Stromal cell of bone marrow (primary cell): ENCODE results near the gene RBFOX1.

Experiments
- DNase-seq: peaks from one replicate; pipeline ENCODE4 v3.0.0-alpha.2; 2012; ENCODE audit warnings: low read depth

Gene RBFOX1

DNA sequence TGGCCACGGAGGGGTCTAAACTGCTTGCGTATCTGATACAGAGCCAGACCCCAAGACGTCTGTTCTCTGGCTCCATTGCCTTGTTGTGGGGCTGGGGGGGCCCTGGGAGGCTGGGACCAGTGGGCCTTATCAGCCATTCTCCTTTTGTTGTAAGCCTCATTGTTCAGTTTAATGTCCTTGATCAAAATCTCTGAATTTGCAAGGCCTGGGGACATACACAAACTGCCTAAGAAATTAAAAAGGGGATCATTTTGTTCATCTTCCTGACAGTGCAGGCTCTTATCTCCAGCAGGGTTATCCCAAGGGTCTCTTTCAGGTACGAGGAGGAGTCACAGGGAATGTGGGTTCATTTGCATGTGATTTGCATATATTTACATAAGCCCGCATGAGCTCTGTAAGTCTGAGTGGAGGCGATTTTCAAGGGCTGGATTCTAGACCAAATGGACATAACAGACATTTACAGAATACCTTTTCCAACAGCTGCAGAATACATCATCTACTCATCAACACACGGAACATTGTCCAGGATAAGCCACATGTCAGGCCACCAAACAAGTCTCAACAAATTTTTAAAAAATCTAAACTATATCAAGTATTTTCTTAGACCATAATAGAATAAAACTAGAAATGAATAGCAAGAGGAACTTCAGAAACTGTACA, 269.8 kb downstream of the RBFOX1 start:
- DNase-seq = no peak

DNA sequence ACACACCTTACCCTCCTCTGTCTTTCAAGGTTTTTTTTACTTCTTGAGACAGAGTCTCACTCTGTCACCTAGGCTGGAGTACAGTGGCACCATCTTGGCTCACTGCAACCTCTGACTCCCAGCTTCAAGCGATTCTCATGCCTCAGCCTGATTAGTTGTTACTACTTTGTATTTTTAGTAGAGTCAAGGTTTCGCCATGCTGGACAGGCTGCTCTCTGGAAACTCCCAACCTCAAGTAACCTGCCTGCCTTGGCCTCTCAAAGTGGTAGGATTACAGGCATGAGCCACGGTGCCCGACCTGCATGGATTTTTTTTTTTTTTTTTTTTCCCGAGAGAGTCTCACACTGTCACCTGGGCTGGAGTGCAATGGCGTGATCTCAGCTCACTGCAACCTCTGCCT, 273.2 kb downstream of the RBFOX1 start:
- DNase-seq = no peak

DNA sequence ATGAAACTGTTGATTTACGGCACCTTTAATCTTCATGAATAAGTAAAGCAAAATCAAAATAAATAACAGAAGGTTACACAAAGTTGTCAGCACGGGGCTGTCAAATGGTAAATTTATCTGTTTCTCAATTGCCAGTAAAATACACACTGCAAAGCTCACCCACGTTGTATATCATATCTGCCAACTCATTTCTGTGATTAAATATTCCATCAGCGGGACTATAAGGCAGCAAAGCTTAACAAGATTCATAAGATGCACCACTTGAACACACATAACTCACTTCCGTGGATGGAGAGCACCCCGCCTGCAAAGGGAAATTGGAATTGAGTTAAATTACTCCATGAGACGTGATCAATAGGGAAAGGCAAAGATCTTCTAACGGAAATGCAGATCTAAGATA, 280.0 kb downstream of the RBFOX1 start:
- DNase-seq = no peak

DNA sequence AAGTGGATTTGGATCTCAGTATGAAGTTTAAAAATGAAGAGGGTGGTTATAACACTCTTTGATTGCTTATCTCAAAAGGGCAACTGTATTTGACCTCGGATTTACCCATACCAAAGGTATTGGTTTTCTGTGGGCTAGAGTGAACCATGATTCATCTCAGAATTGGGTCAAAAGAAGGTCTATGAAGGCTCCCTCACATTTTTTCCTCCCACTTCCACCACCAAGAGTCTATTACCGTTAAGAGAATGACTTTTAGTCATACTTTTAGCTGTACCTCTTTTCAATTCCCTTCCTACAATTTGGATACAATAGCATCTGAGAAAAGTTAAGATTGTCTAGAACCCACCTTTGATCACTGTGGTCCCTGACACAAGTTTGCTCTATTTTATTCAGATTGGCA, 280.9 kb downstream of the RBFOX1 start:
- no peak for DNase-seq

DNA sequence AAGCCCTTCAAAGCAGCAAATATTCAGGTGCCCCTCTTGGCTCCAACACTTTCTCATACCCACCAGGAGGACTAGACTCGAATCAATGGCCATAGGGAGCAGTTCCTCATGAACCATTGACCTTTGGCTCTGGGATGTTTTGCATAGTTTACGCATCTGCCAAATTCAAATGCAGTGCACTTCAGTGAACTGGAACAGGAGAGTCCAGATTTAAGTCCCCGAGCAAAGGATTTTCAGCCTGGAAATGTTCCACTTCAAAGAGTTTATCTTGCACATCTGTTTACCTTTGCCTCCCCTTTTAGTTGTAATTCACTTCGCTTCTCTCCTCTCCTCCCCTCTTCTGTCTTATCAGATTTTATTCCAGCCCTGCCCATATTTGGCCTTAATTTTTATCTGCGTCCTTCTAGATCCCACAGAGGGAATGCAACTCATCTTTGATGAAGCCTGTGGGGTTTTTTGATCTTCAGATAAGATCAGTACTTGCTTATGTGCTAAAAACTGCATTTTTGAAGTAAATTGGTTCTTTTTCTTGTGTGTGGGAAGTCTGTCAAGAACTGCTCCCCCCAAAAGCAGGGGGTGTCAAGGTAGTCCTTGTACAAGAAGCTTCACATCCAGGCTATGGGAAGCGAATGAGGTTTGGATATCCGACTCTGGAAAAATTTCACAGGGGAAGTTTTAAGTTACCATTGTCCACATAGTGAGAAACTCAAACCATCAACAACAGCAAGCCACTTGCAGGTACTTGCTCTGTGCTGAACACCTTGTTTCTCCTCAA, 281.6 kb downstream of the RBFOX1 start:
- DNase-seq = no peak

DNA sequence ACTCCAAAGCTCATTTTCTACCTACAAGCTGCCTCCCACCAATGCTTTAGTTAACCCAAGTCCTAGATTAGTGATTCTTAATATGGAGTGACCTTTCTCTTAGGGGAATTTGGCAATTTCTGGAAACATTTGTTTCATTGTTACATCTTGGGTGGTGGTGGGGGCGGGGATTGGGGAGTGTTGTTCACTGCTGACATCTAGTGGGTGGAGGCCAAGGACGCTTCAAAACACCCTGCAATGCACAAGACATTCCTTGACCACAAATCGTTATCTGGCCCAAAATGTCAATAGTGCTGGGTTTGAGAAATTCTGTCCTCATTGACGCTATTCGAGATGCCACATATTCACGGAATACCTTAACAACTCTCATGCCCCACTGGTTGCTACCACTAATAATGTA, 282.9 kb downstream of the RBFOX1 start:
- no peak for DNase-seq

DNA sequence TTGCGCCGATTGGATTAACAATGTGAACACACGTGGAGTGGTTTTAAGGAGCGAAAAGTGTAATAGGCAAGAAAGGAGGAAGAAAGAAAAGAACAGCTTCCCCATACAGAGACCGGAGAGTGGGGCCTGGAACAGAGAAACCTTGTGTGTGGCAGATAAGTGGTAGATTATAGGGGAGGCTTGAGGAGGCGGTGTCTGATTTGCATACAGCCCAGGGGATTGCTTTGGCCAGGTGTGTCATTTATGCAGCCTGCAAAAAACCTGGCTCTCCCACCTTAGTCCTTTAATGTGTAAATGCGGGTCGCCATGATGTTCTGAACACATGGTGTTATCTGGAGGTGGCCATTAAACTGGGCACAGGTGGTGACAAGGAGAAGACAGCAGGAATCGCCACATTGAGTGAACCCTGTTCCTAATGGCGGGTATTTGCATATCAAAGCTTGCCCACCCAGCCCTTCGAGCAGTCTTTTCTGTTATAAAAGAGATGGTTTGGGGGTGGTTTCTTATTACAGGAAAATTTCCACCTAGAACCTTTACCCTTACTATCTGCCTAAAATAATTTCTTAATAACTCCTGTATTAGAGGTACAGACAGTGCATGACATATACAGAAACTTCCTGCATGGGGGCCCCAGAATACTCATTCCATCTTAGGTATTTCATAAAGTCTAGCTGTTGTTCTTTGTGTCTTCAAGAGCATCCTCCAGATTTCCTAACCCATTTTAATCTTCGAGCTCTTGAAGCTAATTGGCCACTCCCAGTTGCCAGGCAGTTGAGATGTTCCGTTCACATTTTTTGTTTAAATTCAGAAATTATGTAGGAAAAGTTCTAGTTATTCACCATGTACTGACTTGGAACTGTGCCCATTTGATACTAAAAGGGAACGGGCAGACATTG, 292.5 kb downstream of the RBFOX1 start:
- no peak for DNase-seq

DNA sequence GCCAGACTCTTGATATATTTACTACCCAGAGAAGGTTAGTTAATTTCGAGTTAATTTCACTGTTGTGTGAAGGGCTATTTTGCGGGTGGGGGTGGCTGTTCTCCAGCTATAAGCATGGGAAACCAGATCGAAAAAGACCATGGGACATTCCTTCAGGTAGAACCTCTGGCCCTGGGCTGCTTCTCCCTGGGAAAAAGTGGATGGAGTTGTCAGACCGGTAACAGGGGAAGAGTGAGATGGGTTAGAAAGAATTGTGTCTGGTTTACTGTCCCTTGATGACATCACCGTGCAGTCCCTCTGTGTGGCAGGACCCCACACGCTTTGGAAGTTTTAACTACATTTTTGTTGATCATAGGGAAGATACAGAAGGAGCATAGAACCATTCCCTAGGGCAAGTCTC, 296.3 kb downstream of the RBFOX1 start:
- no peak for DNase-seq

DNA sequence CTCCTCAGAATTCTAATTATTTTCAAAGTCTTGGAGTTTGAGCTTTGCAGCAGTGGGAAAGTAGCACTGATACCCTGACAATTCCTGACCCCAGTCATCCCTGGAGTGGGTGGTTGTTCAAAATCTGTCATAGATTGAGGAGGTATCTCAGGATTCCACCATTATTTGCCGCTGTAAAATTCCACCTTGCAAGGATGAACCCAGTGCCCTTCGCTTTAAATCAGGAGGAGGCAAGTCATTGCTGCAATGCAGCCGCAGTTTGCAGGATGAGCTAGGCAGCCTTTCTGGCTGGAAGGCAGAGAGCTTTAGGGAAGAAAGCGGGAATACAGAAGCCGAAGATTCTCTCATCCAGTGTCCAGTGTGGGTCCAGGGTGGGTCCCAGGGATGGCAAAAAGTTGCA, 296.9 kb downstream of the RBFOX1 start:
- no peak for DNase-seq

DNA sequence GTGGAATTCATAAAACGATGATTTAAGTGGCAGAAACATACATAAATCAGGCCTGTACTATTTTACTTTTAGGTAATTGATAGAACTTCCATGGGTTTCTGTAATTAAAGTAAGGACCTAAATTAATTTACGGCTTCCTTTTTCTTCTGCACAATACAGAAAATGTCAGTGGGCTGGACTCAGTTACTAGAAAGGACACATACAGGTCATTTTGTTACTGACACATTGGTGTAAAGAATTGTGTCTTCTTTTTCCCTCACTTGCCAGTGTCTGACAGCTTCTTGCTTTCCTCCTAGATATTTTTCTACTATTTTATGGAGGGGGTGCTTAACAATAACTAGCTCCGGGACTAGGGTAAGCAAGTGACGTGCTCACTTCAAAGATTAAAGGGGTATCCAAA, 304.8 kb downstream of the RBFOX1 start:
- DNase-seq = no peak

DNA sequence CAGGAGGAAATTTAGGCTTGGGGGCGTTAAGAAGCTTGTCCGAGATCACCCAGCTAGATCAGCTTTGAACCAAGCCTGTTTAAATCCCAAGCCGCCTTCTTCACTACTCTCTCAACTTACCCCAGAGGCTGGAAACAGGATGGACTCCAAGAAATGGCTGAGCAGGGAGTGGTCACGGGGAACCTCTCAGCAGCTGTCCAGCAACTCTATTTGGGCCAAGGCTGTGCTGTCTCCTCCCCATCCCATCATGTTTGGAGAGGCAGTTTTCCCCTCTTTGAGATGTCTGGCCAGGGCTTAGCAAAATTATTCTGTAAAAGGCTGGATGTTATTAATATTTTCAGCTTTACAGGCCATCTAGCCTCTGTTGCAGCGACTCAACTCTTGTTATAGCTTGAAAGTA, 305.7 kb downstream of the RBFOX1 start:
- DNase-seq = no peak

DNA sequence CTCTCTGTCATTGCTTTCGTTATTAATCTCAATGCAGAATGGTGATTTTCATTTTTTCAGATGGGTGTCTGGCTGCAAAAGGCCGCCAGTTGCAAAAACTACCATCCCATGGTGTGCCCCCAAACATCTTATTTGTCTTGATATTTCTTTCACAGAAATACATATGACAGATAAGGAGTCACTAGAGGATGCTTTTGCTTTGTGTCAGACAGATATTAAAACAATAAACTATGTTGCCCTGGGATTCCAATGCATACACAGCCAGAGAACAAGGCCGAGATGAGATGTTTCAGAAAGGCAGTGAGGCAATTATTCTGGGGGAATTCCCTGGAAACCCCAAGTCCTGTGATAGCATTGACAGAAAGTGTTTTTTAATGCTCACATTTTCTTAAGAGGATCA, 307.7 kb downstream of the RBFOX1 start:
- DNase-seq = no peak

DNA sequence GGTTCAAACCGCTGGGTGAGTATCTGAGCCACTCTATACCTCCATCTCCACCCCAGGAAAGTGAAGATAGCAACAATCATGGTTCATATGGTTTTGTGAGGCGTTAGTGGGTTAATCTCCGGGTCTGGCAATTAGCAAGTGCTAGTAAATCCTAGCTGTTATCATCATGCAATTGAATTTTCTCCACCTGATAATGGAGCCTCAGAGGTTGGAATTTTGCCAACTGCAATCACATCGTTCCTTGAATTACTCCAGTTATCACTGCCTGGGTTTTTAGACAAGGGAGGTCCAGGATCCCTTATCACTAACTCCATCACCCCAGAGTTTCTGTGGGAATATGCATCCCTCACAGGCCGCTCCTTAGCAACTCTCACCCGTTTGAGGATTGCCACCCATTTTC, 311.5 kb downstream of the RBFOX1 start:
- DNase-seq = no peak

DNA sequence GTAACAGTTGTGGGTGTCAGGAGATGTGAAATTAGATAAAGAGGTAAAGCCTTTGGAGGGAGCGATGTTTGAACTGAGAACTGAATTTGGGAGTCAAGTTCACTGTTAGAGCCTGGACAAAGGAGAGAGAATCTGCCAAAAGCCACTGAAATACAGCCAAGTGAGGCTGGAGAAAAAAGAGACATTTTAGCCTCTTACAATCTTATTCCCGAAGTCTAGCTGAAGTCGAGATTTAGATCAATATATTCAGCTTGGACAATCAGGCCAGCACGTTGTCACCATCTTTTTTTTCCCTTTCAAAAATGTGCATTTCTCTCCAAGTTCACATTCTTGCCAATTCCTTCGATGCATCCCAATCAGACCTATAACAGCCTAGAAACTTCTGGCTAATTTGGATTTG, 312.2 kb downstream of the RBFOX1 start:
- no peak for DNase-seq

DNA sequence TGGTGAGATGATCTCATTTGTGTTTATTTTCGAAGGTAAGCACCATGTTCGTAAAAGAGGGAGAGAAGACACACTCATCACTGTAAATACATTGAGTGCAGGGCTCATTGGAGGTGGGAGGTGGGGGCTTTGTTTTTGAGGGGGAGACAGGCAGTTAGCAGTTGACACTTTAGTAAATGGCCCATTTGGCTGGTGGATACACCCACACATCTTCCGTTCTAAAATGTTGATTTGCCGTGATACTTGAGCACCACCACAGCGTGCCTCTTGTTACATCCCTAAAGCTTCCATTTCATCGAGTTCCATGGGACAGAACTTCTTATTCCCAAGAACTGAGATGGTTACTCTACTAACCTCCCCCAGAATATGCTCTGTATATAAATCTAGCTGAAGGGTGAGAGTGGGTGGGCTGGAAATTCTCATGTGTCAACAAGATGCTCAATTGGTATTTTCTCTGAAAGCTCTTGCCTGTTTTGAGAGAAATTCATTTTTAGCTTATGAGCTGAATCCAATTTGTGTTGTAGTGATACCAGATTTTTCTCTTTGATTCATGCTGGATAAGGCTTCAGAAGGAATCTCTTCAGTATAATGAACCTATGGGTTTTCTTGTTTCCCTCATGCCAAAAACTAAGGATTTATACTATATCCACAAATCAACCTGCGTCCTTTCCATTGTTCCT, 314.3 kb downstream of the RBFOX1 start:
- no peak for DNase-seq

DNA sequence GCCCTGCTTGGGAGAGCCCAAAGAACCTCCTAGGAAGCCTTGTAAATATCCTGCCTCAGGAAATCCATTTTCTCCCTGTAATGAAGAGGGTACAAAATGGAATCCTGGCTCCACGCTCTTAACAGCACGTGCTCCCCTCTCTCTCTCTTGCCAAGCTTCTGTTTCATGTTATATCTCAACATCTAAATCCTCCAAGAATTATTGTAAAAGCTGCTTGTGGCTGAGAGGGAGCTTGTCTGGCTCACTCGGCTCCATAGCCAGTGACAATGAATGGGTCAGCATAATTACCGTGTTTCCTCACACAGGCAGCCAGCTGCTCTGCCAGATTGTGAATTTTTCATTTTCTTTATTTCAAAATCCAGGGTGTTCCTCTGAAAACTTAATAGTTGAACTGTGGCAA, 317.8 kb downstream of the RBFOX1 start:
- DNase-seq = no peak

DNA sequence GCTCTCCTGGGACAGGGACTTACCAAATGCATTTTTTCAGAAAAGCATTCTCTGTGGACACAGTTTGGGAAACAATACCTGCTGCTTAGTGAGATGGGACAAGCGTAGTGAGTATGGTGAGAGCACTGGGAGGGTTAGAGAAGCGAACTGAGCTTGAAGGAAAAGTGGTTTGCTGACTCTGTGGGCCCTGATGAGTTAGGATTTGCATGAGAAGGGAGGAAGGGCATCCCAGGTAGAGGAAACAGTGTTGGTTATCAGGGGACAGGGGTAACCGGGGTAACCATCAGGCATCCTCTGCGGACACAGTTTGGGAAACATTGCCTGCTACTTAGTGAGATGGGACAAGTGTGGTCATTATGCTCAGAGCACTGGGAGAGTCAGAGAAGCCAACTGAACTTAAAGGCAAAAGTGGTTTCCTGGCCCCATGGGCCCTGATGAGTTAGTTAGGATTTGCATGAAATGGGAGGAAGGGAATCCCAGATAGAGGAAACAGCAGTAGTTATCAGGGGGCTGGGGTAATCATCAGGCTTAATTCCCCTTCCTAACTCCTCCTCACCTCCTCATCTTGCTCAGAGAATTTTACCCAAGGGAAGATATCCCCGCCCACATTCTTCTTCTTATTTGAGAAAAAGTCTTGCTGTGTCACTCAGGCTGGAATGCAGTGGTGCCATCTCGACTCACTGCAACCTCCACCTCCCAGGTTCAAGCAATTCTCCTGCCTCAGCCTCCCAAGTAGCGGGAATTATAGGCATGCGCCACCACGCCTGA, 319.3 kb downstream of the RBFOX1 start:
- DNase-seq = no peak

DNA sequence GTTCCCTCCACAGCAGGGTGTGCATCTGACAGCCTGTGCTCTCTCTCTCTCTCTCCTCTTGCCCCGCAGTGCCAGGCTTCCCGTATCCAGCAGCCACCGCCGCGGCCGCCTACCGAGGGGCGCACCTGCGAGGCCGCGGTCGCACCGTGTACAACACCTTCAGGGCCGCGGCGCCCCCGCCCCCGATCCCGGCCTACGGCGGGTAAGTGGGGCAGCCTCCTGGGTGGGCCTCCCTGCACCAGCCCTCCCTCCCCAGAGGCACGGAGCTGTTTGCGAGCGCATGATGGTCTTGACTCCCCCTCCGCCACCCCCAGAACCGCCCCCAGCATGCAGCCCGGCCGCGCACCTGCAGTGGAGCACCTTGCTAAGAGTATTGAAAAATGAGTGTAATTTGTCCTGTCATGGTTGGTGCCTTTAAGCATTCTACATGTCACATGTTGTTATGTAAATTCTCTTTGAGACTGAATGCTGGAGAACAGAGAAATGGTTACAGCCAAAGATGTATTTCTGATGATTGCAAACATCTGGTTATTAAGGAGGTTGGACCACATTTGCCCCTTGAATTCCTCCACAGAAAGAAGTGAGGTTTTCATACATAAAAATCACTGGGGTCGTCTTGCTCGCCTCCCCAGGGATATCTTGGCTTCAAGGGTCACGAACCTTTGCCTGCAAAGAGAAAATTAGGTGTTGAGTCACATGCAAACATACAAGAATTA, 321.3 kb downstream of the RBFOX1 start:
- no peak for DNase-seq

DNA sequence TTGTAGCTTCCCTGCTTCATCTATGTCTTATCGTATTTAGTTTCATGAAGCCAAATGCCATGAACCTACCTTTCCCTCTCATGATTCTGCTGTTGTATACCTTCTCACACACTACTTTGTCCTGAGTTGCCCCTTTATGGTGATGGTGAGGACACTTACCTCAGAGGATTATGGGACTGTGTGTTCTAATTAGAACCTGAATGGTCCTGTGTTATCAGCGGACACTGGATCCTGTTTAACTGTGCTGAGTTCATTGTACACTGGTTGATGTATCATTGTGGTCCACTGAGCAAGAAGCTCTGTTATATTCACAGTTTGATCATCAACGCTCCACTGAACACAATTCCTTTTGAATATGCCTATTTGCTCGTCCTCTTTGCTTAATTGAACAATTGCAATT, 343.0 kb downstream of the RBFOX1 start:
- DNase-seq = no peak

DNA sequence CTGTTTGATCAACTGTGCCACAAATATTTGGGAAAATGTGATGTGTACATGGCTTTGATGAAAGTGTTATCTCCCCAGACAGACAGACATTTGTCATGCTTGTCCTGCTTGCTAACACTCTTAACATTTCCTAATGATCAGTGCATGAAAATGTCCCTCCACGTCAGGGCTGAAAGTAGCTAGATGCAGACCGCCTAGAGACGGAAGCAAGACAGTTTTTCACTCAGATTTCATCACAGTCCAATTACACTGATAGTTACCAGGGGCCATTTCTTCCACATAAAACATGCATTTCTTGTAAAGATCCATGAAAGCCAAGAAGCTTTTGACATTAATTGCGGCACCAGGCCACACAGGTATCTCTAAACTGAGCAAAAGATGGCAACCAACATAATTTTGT, 347.7 kb downstream of the RBFOX1 start:
- no peak for DNase-seq

DNA sequence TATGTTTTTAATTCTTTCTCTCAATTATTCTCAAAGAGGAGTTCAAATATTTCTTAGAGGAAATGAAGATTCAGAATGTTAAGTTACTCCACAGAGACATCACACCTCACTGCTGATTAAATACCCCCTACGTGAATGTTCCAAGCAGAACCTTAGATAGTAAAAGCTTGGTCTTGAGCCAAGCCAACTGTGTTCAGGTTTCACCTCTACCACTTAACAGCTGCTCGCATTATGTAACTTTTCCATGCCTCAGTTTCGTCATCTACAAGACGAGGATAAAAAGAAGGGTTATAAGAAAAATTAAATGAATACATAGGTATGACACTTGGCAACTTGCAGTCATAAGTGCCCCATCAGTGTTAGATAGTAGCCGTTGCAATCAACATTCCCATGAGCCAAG, 356.2 kb downstream of the RBFOX1 start:
- no peak for DNase-seq
